ENCODE measurements around the gene OR10A2.
A peak's percentile ranks its signal among the peaks of the same experiment; 100 is the strongest.
"Not testable (repeated sequence)": the region's sequence is repeated elsewhere in the genome, so short reads cannot be mapped to it uniquely, and the experiment has no call there.

The OR10A2 gene, protein sequence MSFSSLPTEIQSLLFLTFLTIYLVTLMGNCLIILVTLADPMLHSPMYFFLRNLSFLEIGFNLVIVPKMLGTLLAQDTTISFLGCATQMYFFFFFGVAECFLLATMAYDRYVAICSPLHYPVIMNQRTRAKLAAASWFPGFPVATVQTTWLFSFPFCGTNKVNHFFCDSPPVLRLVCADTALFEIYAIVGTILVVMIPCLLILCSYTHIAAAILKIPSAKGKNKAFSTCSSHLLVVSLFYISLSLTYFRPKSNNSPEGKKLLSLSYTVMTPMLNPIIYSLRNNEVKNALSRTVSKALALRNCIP

GRCh38 chr11:6862961-6863360 lies at the start of gene OR10A2:
OR10A2 (plus strand) TSS chr11:6863057; CDS start chr11:6869755, 6,698 bp downstream.
- DNase-seq = no peak

DNA sequence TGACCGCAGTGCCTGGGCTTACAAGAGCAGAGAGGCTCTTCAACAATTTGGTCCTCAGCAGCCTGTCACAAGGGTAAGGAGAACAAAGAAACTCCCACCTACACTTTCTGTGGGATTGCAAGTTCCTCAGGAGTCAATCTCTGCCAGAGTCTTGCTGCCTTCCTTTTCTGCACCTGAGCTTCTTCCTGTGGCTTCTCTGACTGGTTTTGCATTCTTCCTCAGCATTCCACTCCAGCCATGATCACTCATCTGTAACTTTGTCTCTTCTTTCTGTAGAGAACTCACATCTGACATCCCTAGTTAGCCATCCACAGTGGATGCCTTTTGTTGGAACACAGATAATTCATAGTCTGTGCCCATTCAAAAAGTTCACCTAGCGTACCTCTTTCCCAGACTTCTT lies 49.2 kb upstream of the OR10A2 start:
- no peak for DNase-seq

- DNase-seq = no peak
These were observed 45.2 kb upstream of the OR10A2 start for GRCh38 chr11:6817694-6818093.

DNA sequence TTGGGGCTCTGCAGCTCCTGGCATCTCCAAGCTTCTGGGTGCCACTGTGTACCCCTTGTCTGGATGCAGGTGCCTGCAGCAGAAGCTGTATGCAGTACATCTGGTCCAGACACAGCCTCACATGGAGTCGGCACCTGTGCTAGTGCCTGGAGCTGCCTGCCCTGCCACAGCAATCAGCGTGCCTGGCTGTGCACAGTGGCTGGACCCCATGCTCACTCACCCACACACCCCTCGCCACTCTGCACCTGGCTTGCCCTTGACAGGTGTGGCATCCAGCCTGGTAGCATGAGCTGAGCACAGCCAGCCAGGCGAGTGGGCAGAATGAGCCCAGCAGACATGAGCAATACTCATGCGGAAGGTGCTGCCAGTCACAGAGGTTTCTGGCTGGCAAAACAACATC lies 43.9 kb upstream of the OR10A2 start:
- no peak for DNase-seq

GRCh38 chr11:6824136-6824823 lies 38.6 kb upstream of the OR10A2 start:
- DNase-seq = no peak

- DNase-seq = no peak
These were observed 37.6 kb upstream of the OR10A2 start for GRCh38 chr11:6825231-6825744.

DNA sequence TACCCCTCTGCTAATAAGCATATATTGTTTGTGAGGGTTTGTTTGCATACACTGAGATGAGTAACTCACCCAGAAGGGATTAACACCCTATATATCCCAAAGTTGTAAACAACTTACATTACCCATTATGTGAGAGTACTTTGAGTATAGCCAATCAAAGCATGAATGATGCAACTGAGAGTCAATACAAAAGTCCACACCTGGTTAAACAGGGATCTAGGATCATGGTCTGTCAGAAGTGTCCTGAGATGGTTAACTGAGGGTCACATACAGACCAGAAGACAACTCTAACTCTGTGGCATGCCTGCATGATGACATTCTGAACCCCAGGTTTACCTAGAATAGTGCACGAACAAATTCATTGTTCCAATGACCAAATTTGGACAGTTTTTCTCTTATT lies 34.8 kb upstream of the OR10A2 start:
- DNase-seq = no peak

- no peak for DNase-seq
These were observed 29.5 kb upstream of the OR10A2 start for GRCh38 chr11:6833356-6833755.

GRCh38 chr11:6834021-6834420 lies 28.8 kb upstream of the OR10A2 start:
- DNase-seq = peak; percentile 28

- no peak for DNase-seq
These were observed 21.2 kb upstream of the OR10A2 start for GRCh38 chr11:6841694-6842093.

GRCh38 chr11:6843670-6844069 lies 19.2 kb upstream of the OR10A2 start:
- no peak for DNase-seq

DNA sequence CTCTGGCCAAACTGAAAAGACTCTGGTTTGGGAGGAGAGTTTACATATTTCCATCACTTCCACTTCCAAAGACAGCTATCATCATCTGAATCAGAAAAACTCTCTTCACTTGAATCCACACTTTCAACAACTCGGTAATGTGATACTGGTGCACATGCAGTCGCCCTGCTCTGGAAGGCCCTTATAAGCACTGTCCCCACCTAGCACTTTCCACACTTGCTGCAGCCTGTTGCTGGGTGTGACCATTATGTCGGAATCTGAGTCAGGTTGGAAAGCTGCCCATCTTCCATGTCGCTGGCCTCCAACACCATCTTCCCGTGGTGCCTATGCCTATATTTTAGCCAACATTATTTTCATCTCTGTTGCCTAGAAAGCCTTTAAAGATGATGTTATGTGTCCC lies 18.5 kb upstream of the OR10A2 start:
- DNase-seq = no peak

DNA sequence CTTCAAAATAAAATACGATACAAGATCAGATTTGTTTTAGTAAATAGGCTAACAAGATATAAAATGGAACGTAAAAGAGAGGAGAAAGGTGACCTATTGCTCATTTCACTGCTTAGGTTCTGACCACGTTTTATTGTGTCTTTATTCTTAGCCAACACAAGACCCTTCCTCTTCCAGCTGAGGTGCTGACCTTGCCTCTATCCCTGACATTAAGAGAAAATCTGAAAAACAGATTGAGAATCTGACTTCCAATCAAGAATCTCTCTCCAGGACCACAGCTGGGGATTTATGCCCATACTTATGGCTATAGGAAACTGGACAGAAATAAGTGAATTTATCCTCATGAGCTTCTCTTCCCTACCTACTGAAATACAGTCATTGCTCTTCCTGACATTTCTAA lies 17.5 kb upstream of the OR10A2 start, which contains the start of gene OR10A5:
OR10A5 (plus strand) TSS at position 301 of the 400 bp plus-strand sequence; CDS start at position 301, 0 bp downstream.
- no peak for DNase-seq

DNA sequence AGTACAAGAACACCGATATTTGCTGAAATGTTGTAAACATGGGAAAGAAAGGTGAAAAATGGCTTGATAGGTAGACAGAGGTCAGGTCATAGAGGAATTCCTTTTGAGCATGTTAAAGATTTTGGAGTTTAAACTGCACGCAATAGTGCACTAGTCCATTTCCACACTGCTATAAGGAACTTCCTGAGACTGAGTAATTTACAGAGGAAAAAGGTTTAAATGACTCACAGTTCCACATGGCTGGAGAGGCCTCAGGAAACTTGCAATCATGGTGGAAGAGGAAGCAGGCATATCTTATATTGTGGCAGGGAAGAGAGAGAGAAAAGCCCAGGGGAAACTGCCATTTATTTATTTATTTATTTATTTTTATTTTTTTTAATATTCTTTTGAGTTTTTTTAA lies 12.3 kb upstream of the OR10A2 start:
- DNase-seq = no peak

- DNase-seq = not testable (repeated sequence)
These were observed 8.1 kb upstream of the OR10A2 start for GRCh38 chr11:6854801-6855200.

GRCh38 chr11:6855971-6856541 lies 6.8 kb upstream of the OR10A2 start:
- DNase-seq = no peak

DNA sequence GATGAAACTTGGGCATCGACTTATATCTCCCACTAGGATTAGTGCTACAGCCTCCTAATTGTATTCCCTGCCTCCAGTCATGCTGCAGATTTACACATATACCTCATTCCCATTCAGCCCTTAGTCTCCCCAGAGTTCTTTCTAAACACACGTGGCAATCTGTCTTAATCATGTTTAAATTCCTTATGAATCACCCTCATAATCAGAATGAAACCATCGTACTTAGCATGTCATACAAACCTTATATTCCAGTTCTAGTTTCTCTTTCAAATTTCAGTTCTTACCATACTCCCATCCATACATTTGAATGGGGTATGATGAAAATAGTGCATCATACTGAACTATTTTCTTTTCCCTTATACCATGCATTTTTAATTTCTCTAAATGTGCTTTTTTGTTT lies 6.0 kb upstream of the OR10A2 start:
- peak; percentile 40 for DNase-seq

- peak; percentile 9 for DNase-seq
These were observed 1.6 kb downstream of the OR10A2 start for GRCh38 chr11:6864438-6864837.

- DNase-seq = no peak
These were observed 8.4 kb downstream of the OR10A2 start for GRCh38 chr11:6871278-6871677.

GRCh38 chr11:6875761-6876160 lies 12.9 kb downstream of the OR10A2 start:
- DNase-seq = no peak

GRCh38 chr11:6876325-6876724 lies 13.5 kb downstream of the OR10A2 start, which contains the start of gene OR10A4:
OR10A4 (plus strand) TSS chr11:6876625; CDS start chr11:6876648, 23 bp downstream.
- no peak for DNase-seq

DNA sequence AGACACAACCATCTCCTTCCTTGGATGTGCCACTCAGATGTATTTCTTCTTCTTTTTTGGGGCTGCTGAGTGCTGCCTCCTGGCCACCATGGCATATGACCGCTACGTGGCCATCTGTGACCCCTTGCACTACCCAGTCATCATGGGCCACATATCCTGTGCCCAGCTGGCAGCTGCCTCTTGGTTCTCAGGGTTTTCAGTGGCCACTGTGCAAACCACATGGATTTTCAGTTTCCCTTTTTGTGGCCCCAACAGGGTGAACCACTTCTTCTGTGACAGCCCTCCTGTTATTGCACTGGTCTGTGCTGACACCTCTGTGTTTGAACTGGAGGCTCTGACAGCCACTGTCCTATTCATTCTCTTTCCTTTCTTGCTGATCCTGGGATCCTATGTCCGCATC lies 14.1 kb downstream of the OR10A2 start:
- DNase-seq = no peak

- no peak for DNase-seq
These were observed 19.9 kb downstream of the OR10A2 start for GRCh38 chr11:6882751-6883150.

- not testable (repeated sequence) for DNase-seq
These were observed 24.9 kb downstream of the OR10A2 start for GRCh38 chr11:6887711-6888110.

All from suppressor macrophage treated with lipopolysaccharide for 4 hours (primary cell).